ENCODE data around the gene CDH12.
"Not testable (repeated sequence)": the region's sequence is repeated elsewhere in the genome, so short reads cannot be mapped to it uniquely, and the experiment has no call there.

Gene CDH12

DNA sequence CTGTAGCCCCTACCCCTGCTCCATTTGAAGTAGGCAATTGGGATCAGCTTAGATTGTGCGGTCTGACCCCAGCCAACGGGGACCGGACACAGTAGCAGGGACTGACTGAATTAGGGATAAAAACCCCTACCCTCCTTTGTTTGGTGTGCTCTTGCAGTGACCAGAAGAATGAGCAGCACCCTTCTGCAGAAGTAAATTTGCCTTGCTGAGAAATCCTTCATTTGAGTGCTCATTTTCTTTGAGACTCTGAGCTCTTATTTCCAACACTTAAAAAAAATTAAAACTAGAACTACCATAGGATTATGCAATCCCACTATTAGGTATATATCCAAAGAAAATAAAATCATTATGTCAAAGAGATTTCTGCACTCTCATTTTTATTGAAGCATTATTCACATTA, 560.0 kb downstream of the CDH12 start:
- 91 to 98% methylated on average over 3 of the region's 3 CpGs for WGBS, 2 experiments
- no peaks in the 10 kb centered on the region for H3K36me3 ChIP-seq (ENCODE audit: control insufficient read depth, insufficient read depth, low read length)
- no peaks in the 10 kb centered on the region for H3K4me1 ChIP-seq (ENCODE audit: control insufficient read depth, insufficient read depth, low read length)
- H3K9me3 ChIP-seq (ENCODE audit: control insufficient read depth, low read length) = no peaks in the 10 kb centered on the region
- H3K27me3 ChIP-seq (ENCODE audit: control insufficient read depth, insufficient read depth, low read length, poor library complexity, severe bottlenecking) = no peaks in the 10 kb centered on the region
- no peak overlapping the region for H3K4me3 ChIP-seq (ENCODE audit: insufficient read depth, low read depth, low read length)
- no peak overlapping the region for H3K27ac ChIP-seq (ENCODE audit: insufficient read depth, low read depth, low read length, poor library complexity, severe bottlenecking)

DNA sequence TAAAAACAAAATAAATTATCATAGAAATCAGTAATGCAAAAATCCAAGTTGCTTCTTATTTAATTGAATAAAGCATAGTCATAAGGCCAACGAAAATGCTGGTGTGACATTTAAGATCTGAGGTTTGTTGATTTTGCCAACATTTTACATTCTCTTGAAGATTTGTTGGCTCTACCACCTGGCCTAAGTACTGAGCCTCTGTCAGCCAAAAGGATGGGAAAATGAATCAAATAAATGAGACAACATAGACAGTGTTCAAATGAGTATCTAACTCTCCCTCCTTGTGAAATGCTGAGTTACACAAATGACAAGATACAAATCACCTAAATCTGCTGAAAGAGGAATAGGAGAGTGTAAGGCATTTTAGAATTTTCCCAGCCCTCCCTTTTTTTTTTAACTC, 575.0 kb downstream of the CDH12 start:
- no peaks in the 10 kb centered on the region for H3K9me3 ChIP-seq (ENCODE audit: control insufficient read depth, low read length)
- no peak overlapping the region for H3K4me3 ChIP-seq (ENCODE audit: insufficient read depth, low read depth, low read length)
- no peaks in the 10 kb centered on the region for H3K27me3 ChIP-seq (ENCODE audit: control insufficient read depth, insufficient read depth, low read length, poor library complexity, severe bottlenecking)
- H3K27ac ChIP-seq (ENCODE audit: insufficient read depth, low read depth, low read length, poor library complexity, severe bottlenecking) = no peak overlapping the region
- WGBS, 2 experiments = 90 to 91% methylated on average over 1 of the region's 1 CpG
- H3K36me3 ChIP-seq (ENCODE audit: control insufficient read depth, insufficient read depth, low read length) = no peaks in the 10 kb centered on the region
- H3K4me1 ChIP-seq (ENCODE audit: control insufficient read depth, insufficient read depth, low read length) = no peaks in the 10 kb centered on the region

DNA sequence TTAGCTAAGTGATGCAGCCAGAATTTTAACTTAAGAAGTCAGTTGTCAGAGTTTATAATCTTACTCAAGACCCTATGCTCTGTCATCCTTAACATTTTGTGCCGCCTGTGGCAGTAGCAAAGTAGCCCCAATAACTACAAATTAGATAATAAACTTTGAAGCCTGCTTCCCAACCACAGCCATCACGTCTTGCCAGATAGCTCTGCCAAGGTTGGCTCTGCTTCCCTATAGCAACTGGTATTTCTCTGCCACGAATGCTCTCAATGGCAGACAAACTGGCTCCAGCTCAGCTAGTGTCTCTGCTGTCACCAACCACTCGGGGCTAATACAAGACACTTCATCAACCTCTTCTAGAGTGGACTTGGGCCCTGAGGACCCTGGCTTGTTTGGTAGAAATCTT, 576.1 kb downstream of the CDH12 start:
- Histone ChIP-seq H3K36me3 (ENCODE audit: control insufficient read depth, insufficient read depth, low read length) (no peaks in the 10 kb centered on the region), H3K4me3 (ENCODE audit: insufficient read depth, low read depth, low read length) (no peak overlapping the region), H3K27ac (ENCODE audit: insufficient read depth, low read depth, low read length, poor library complexity, severe bottlenecking) (no peak overlapping the region), H3K4me1 (ENCODE audit: control insufficient read depth, insufficient read depth, low read length) (no peaks in the 10 kb centered on the region), H3K27me3 (ENCODE audit: control insufficient read depth, insufficient read depth, low read length, poor library complexity, severe bottlenecking) (no peaks in the 10 kb centered on the region), H3K9me3 (ENCODE audit: control insufficient read depth, low read length) (no peaks in the 10 kb centered on the region)
- 94 to 95% methylated on average over 4 of the region's 4 CpGs for WGBS, 2 experiments

DNA sequence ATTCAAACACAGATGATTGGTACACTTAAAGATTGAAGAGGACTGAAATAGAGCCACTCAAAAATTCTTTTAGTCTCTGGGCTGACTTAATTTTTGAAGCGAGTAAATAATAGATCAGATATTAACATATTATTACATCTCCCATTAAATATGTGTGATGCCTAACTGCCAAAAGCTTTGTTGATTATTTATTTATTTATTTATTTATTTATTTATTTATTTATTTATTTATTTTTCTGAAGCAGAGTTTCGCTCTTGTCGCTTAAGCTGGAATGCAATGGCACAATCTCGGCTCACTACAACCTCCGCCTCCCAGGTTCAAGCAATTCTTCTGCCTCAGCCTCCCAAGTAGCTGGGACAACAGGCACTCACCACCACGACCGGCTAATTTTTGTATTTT, 587.3 kb downstream of the CDH12 start:
- not testable (repeated sequence) for H3K27ac ChIP-seq (ENCODE audit: insufficient read depth, low read depth, low read length, poor library complexity, severe bottlenecking); H3K9me3 ChIP-seq (ENCODE audit: control insufficient read depth, low read length); H3K4me3 ChIP-seq (ENCODE audit: insufficient read depth, low read depth, low read length); H3K36me3 ChIP-seq (ENCODE audit: control insufficient read depth, insufficient read depth, low read length); H3K27me3 ChIP-seq (ENCODE audit: control insufficient read depth, insufficient read depth, low read length, poor library complexity, severe bottlenecking); H3K4me1 ChIP-seq (ENCODE audit: control insufficient read depth, insufficient read depth, low read length)
- WGBS, 2 experiments = 80 to 90% methylated on average over 6 of the region's 7 CpGs

DNA sequence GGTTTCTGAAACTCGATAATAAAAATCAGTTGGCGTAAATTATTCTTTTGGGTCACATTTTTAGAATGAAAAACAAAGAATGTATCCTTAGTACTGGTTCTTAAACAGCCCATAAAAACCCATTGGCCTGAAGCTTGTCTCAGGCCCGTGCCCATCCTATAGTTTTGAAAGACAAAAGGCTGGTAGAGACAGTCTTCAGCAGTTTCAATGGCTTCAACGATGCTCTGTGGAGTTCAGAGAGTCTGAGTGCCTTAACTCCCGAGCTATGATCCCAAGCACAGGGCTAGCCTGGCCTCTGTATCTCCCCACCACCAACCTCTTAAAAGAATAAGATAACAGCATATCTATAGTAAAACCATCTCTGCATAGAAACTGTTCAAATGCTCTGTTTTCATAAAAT, 595.0 kb downstream of the CDH12 start:
- H3K27ac ChIP-seq (ENCODE audit: insufficient read depth, low read depth, low read length, poor library complexity, severe bottlenecking) = no peak overlapping the region
- H3K9me3 ChIP-seq (ENCODE audit: control insufficient read depth, low read length) = no peaks in the 10 kb centered on the region
- H3K36me3 ChIP-seq (ENCODE audit: control insufficient read depth, insufficient read depth, low read length) = no peaks in the 10 kb centered on the region
- no peak overlapping the region for H3K4me3 ChIP-seq (ENCODE audit: insufficient read depth, low read depth, low read length)
- no peaks in the 10 kb centered on the region for H3K4me1 ChIP-seq (ENCODE audit: control insufficient read depth, insufficient read depth, low read length)
- WGBS, 2 experiments = 58 to 61% methylated on average over 5 of the region's 5 CpGs
- no peaks in the 10 kb centered on the region for H3K27me3 ChIP-seq (ENCODE audit: control insufficient read depth, insufficient read depth, low read length, poor library complexity, severe bottlenecking)

DNA sequence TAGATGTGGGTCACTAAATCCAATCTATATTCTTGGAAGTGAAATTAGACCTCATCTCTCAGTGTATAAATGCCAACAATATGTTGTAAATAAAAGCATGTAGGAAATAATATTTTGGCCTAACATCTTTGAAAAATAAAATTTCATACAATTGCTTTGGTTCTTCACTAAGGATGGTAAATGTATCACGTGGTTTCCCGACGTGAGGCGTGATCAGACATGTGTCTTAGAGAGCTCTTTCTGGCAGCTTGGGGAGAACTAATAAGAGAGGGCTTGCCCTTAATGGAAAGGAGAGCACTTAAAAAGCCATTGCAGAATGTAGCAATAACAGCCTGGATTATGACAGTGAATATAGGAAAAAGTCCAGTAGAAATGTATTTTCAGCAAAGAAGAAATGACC, 602.6 kb downstream of the CDH12 start:
- Histone ChIP-seq H3K4me1 (ENCODE audit: control insufficient read depth, insufficient read depth, low read length) (no peaks in the 10 kb centered on the region), H3K9me3 (ENCODE audit: control insufficient read depth, low read length) (no peaks in the 10 kb centered on the region), H3K27ac (ENCODE audit: insufficient read depth, low read depth, low read length, poor library complexity, severe bottlenecking) (no peak overlapping the region), H3K27me3 (ENCODE audit: control insufficient read depth, insufficient read depth, low read length, poor library complexity, severe bottlenecking) (no peaks in the 10 kb centered on the region), H3K36me3 (ENCODE audit: control insufficient read depth, insufficient read depth, low read length) (no peaks in the 10 kb centered on the region), H3K4me3 (ENCODE audit: insufficient read depth, low read depth, low read length) (no peak overlapping the region)
- WGBS, 2 experiments = 72 to 73% methylated on average over 4 of the region's 4 CpGs

DNA sequence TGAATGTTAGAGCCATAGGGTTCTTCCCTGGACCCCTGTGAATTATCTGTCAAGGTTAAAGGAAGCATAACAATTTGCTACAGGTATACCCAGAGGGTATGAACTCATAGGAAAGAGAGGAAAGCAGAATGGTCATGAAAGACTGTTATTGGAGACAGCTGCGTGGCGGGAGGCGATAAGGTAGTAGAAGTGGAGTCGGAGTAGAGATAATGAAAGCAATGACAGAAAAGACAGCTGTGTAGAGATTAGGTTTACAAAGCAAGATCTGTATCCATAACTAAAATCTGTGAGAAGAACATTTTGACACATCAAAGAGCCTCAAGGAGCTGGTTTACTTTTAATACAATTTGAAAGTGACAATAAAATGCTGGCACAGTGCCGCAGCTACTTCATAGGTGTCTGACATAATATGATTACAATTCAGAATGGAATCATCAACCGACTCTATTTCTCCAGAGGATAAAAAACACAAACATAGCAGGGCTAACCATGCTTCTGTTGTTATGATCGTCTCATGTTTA, 603.9 kb downstream of the CDH12 start:
- H3K36me3 ChIP-seq (ENCODE audit: control insufficient read depth, insufficient read depth, low read length) = no peaks in the 10 kb centered on the region
- no peaks in the 10 kb centered on the region for H3K4me1 ChIP-seq (ENCODE audit: control insufficient read depth, insufficient read depth, low read length)
- no peaks in the 10 kb centered on the region for H3K9me3 ChIP-seq (ENCODE audit: control insufficient read depth, low read length)
- H3K4me3 ChIP-seq (ENCODE audit: insufficient read depth, low read depth, low read length) = no peak overlapping the region
- 95 to 97% methylated on average over 6 to 7 of the region's 7 CpGs for WGBS, 2 experiments
- H3K27ac ChIP-seq (ENCODE audit: insufficient read depth, low read depth, low read length, poor library complexity, severe bottlenecking) = no peak overlapping the region
- H3K27me3 ChIP-seq (ENCODE audit: control insufficient read depth, insufficient read depth, low read length, poor library complexity, severe bottlenecking) = no peaks in the 10 kb centered on the region

DNA sequence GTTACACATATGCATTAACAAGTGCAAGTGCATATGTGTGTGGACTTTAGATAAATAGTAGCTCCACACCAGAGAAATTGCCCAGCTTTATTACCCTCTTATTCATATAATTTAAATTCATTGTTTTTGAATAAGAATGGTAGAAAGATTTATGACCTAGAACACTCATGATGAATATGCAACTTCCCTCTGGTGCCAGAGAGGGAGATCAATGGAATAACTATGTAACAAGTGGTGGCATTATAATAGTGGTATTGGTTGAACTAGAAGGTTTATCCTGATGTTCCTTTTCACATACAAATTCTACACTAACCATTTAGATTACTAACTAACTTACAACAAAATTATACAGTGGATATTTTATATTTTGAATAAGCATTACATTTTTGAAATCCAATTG, 607.4 kb downstream of the CDH12 start:
- no peaks in the 10 kb centered on the region for H3K36me3 ChIP-seq (ENCODE audit: control insufficient read depth, insufficient read depth, low read length)
- H3K4me3 ChIP-seq (ENCODE audit: insufficient read depth, low read depth, low read length) = no peak overlapping the region
- no peaks in the 10 kb centered on the region for H3K27me3 ChIP-seq (ENCODE audit: control insufficient read depth, insufficient read depth, low read length, poor library complexity, severe bottlenecking)
- H3K27ac ChIP-seq (ENCODE audit: insufficient read depth, low read depth, low read length, poor library complexity, severe bottlenecking) = no peak overlapping the region
- H3K9me3 ChIP-seq (ENCODE audit: control insufficient read depth, low read length) = no peaks in the 10 kb centered on the region
- H3K4me1 ChIP-seq (ENCODE audit: control insufficient read depth, insufficient read depth, low read length) = no peaks in the 10 kb centered on the region

DNA sequence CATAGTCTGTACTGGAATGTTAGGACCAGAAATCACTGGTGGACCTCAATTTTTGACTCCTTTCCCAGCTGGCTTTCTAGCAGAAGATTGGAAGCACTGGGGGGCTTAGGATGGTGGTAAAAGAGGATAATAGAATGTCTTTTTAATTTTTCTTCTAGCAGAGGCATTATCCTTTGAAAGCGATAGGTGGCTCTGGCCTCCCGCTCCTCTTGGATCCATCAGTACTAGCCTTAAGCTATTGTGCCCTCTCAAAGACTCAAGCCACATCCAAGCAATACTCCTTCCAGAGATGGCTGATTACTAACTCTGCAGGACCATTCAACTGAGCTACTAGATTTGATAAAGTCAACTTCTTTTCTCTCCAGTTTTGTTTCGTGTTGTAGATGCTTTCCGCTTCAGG, 610.6 kb downstream of the CDH12 start:
- no peaks in the 10 kb centered on the region for H3K4me1 ChIP-seq (ENCODE audit: control insufficient read depth, insufficient read depth, low read length)
- no peaks in the 10 kb centered on the region for H3K9me3 ChIP-seq (ENCODE audit: control insufficient read depth, low read length)
- 67 to 69% methylated on average over 3 to 4 of the region's 4 CpGs for WGBS, 2 experiments
- H3K36me3 ChIP-seq (ENCODE audit: control insufficient read depth, insufficient read depth, low read length) = no peaks in the 10 kb centered on the region
- H3K27ac ChIP-seq (ENCODE audit: insufficient read depth, low read depth, low read length, poor library complexity, severe bottlenecking) = no peak overlapping the region
- H3K4me3 ChIP-seq (ENCODE audit: insufficient read depth, low read depth, low read length) = no peak overlapping the region
- no peaks in the 10 kb centered on the region for H3K27me3 ChIP-seq (ENCODE audit: control insufficient read depth, insufficient read depth, low read length, poor library complexity, severe bottlenecking)

DNA sequence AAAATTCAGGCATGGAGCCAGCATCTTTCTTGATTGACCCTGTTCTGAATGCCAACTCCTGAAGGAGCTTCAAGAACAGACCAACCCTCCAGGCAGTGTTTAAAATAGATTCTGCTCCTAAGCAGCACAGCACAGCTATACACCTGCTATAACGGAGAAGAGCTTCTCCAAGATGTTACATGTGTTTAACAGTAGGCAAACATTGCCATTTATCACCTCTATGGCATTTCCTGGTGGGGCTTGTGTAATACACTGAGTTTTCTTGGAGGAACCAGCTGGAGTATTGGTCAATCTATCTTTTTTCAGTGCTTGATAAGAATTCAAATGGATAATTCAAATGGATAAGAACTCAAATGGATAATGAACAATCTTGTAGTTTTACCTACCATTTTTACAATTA, 615.1 kb downstream of the CDH12 start:
- WGBS, 2 experiments = 89 to 100% methylated on average over 1 of the region's 1 CpG
- no peaks in the 10 kb centered on the region for H3K9me3 ChIP-seq (ENCODE audit: control insufficient read depth, low read length)
- no peak overlapping the region for H3K27ac ChIP-seq (ENCODE audit: insufficient read depth, low read depth, low read length, poor library complexity, severe bottlenecking)
- no peaks in the 10 kb centered on the region for H3K36me3 ChIP-seq (ENCODE audit: control insufficient read depth, insufficient read depth, low read length)
- no peaks in the 10 kb centered on the region for H3K27me3 ChIP-seq (ENCODE audit: control insufficient read depth, insufficient read depth, low read length, poor library complexity, severe bottlenecking)
- no peak overlapping the region for H3K4me3 ChIP-seq (ENCODE audit: insufficient read depth, low read depth, low read length)
- H3K4me1 ChIP-seq (ENCODE audit: control insufficient read depth, insufficient read depth, low read length) = no peaks in the 10 kb centered on the region

DNA sequence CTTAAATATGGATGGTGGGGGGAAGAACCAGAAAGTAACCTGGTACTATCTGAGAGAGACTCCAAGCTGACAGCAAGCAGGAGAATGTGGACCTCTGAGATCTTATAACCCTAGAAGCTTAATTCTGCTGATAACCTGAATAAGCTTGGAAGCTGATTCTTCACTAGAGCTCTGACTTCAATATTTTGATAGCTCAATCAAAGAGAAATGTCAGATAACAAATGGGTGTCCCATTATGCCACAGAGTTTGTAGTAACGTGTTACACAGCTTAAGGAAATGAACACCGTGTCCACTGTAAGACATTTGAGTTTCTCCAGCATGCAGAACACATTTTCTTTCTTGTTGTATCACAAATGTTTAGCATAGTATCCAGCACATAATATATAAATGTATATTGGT, 626.7 kb downstream of the CDH12 start:
- H3K9me3 ChIP-seq (ENCODE audit: control insufficient read depth, low read length) = no peaks in the 10 kb centered on the region
- no peak overlapping the region for H3K27ac ChIP-seq (ENCODE audit: insufficient read depth, low read depth, low read length, poor library complexity, severe bottlenecking)
- H3K27me3 ChIP-seq (ENCODE audit: control insufficient read depth, insufficient read depth, low read length, poor library complexity, severe bottlenecking) = no peaks in the 10 kb centered on the region
- 97% methylated on average over 2 of the region's 2 CpGs for WGBS, 2 experiments
- H3K4me3 ChIP-seq (ENCODE audit: insufficient read depth, low read depth, low read length) = no peak overlapping the region
- no peaks in the 10 kb centered on the region for H3K36me3 ChIP-seq (ENCODE audit: control insufficient read depth, insufficient read depth, low read length)
- H3K4me1 ChIP-seq (ENCODE audit: control insufficient read depth, insufficient read depth, low read length) = no peaks in the 10 kb centered on the region

Measured in ectodermal cell (in vitro differentiated cells).